Liver (tissue), 3 donors: ENCODE results near the gene JAZF1.

ENCODE experiments used
- EGR1 ChIP-seq, 2 donors: IDR thresholded peaks; 2 replicates each; pipeline ENCODE4 v1.6.1; 2016 to 2018; ENCODE audit warnings: antibody characterized with exemption in 2 of 2, low read depth in 2 of 2
- FOXA1 ChIP-seq: IDR thresholded peaks from 2 replicates; pipeline ENCODE4 v1.6.1; 2016; ENCODE audit warnings: antibody characterized with exemption
- GABPA ChIP-seq, 2 donors: IDR thresholded peaks in 1 of 2; conservative IDR thresholded peaks in 1 of 2; 2 replicates each; pipeline ENCODE4 v1.6.1; 2016; ENCODE audit warnings: antibody characterized with exemption in 2 of 2, mild to moderate bottlenecking in 1 of 2, moderate library complexity in 1 of 2
- HNF4G ChIP-seq: IDR thresholded peaks from 2 replicates; pipeline ENCODE4 v1.6.1; 2016; ENCODE audit warnings: antibody characterized with exemption
- JUND ChIP-seq, 2 donors: IDR thresholded peaks; 2 replicates each; pipeline ENCODE4 v1.6.1; 2016; ENCODE audit warnings: antibody characterized with exemption in 2 of 2
- NR2F2 ChIP-seq: IDR thresholded peaks from 2 replicates; pipeline ENCODE4 v1.6.1; 2016; ENCODE audit warnings: antibody characterized with exemption
- RAD21 ChIP-seq, 2 donors: IDR thresholded peaks; 2 replicates each; pipeline ENCODE4 v1.6.1; 2016; ENCODE audit warnings: antibody characterized with exemption in 2 of 2, mild to moderate bottlenecking in 2 of 2
- SP1 ChIP-seq: IDR thresholded peaks from 2 replicates; pipeline ENCODE4 v1.6.1; 2018; ENCODE audit warnings: antibody characterized with exemption, mild to moderate bottlenecking
- TAF1 ChIP-seq: conservative IDR thresholded peaks from 2 replicates; pipeline ENCODE4 v1.6.1; 2016; ENCODE audit warnings: antibody characterized with exemption, mild to moderate bottlenecking
- TF ChIP-seq, protein P1 (sequence below): fragments of 150-350 bp; IDR thresholded peaks from 2 replicates; pipeline ENCODE4 v1.5.1; 2017; ENCODE audit warnings: improper control_type of control experiment, low read depth, low read length; ENCODE audit not compliant: missing input control
- TF ChIP-seq, protein P2 (sequence below): IDR thresholded peaks from 2 replicates; pipeline ENCODE4 v1.6.1; 2016; ENCODE audit warnings: antibody characterized with exemption, mild to moderate bottlenecking
- TF ChIP-seq, protein P3 (sequence below): IDR thresholded peaks from 2 replicates; pipeline ENCODE4 v1.6.1; 2016; ENCODE audit warnings: antibody characterized with exemption
- TF ChIP-seq, protein P4 (sequence below): IDR thresholded peaks from 2 replicates; pipeline ENCODE4 v1.6.1; 2016; ENCODE audit warnings: antibody characterized with exemption
- TF ChIP-seq, protein P5 (sequence below): IDR thresholded peaks from 2 replicates; pipeline ENCODE4 v1.6.1; 2016; ENCODE audit warnings: antibody characterized with exemption
- donor health status: healthy.
- donor health status: healthy.

DNA sequence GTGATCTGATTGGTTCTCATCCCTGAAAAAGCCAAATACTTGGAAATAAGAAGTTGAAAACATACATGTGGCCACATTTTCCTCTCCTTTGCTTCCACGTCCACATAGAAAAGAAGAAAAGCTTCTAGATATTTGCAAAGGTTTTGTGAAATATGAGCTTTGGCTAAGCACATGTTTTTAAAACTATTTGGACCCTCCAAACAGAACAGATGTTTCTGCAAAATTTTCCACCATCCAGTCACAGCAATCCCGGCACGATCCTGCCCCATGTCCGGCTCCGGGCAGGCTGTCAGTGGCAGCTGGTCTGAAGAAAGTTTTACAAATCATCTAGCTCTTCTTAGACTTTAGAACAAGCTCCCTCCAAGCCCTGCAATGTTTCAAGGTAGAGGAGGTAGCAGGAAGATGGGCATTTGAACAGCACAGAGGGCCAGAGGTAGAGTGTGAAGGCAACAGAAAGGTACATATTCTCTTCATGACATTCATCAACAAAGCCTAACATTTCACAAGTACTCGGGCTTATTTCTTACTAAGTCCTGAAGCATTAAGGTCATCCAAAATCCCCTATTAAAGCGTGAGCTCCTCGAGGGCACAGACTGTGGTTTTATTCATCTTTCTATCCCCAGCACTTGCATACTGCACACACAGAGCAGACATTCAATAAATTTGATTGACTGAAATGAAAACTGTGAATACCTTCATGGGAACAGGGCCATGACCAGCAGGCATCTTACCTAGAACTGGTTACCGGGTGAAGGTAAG is 110.1 kb downstream of the JAZF1 start:
- TF ChIP-seq, protein P1, sequence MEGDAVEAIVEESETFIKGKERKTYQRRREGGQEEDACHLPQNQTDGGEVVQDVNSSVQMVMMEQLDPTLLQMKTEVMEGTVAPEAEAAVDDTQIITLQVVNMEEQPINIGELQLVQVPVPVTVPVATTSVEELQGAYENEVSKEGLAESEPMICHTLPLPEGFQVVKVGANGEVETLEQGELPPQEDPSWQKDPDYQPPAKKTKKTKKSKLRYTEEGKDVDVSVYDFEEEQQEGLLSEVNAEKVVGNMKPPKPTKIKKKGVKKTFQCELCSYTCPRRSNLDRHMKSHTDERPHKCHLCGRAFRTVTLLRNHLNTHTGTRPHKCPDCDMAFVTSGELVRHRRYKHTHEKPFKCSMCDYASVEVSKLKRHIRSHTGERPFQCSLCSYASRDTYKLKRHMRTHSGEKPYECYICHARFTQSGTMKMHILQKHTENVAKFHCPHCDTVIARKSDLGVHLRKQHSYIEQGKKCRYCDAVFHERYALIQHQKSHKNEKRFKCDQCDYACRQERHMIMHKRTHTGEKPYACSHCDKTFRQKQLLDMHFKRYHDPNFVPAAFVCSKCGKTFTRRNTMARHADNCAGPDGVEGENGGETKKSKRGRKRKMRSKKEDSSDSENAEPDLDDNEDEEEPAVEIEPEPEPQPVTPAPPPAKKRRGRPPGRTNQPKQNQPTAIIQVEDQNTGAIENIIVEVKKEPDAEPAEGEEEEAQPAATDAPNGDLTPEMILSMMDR = no peak
- no peak for TF ChIP-seq RAD21 (IDR thresholded peaks at IDR 0.05)
- TF ChIP-seq EGR1 (IDR thresholded peaks at IDR 0.05; ENCODE audit: low read depth in 2 of 2) = no peak
- TF ChIP-seq, protein P2, sequence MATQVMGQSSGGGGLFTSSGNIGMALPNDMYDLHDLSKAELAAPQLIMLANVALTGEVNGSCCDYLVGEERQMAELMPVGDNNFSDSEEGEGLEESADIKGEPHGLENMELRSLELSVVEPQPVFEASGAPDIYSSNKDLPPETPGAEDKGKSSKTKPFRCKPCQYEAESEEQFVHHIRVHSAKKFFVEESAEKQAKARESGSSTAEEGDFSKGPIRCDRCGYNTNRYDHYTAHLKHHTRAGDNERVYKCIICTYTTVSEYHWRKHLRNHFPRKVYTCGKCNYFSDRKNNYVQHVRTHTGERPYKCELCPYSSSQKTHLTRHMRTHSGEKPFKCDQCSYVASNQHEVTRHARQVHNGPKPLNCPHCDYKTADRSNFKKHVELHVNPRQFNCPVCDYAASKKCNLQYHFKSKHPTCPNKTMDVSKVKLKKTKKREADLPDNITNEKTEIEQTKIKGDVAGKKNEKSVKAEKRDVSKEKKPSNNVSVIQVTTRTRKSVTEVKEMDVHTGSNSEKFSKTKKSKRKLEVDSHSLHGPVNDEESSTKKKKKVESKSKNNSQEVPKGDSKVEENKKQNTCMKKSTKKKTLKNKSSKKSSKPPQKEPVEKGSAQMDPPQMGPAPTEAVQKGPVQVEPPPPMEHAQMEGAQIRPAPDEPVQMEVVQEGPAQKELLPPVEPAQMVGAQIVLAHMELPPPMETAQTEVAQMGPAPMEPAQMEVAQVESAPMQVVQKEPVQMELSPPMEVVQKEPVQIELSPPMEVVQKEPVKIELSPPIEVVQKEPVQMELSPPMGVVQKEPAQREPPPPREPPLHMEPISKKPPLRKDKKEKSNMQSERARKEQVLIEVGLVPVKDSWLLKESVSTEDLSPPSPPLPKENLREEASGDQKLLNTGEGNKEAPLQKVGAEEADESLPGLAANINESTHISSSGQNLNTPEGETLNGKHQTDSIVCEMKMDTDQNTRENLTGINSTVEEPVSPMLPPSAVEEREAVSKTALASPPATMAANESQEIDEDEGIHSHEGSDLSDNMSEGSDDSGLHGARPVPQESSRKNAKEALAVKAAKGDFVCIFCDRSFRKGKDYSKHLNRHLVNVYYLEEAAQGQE = no peak
- no peak for TF ChIP-seq JUND (IDR thresholded peaks at IDR 0.05)
- TF ChIP-seq HNF4G = no peak
- TF ChIP-seq, protein P3, sequence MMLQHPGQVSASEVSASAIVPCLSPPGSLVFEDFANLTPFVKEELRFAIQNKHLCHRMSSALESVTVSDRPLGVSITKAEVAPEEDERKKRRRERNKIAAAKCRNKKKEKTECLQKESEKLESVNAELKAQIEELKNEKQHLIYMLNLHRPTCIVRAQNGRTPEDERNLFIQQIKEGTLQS = no peak
- TF ChIP-seq TAF1 = no peak
- no peak for TF ChIP-seq SP1
- no peak for TF ChIP-seq GABPA (IDR thresholded peaks at IDR 0.05 in 1 of 2, conservative IDR thresholded peaks at IDR 0.05 in 1 of 2)
- TF ChIP-seq, protein P4, sequence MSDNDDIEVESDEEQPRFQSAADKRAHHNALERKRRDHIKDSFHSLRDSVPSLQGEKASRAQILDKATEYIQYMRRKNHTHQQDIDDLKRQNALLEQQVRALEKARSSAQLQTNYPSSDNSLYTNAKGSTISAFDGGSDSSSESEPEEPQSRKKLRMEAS = no peak
- TF ChIP-seq, protein P5, sequence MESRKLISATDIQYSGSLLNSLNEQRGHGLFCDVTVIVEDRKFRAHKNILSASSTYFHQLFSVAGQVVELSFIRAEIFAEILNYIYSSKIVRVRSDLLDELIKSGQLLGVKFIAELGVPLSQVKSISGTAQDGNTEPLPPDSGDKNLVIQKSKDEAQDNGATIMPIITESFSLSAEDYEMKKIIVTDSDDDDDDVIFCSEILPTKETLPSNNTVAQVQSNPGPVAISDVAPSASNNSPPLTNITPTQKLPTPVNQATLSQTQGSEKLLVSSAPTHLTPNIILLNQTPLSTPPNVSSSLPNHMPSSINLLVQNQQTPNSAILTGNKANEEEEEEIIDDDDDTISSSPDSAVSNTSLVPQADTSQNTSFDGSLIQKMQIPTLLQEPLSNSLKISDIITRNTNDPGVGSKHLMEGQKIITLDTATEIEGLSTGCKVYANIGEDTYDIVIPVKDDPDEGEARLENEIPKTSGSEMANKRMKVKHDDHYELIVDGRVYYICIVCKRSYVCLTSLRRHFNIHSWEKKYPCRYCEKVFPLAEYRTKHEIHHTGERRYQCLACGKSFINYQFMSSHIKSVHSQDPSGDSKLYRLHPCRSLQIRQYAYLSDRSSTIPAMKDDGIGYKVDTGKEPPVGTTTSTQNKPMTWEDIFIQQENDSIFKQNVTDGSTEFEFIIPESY = no peak
- no peak for TF ChIP-seq FOXA1
- no peak for TF ChIP-seq NR2F2
